Smooth muscle cell (in vitro differentiated cells): Measurements from ENCODE around the gene ETFA. TPM values are rescaled to one million over a fixed set of nuclear protein-coding genes. Genes with fewer than 3 reads are reported as not detected.

Source experiments
- DNase-seq: peaks from one replicate; lab custom pipeline; 2025; ENCODE audit not compliant: unreplicated experiment; lab: John Stamatoyannopoulos, UW
- H2AFZ ChIP-seq: fragments of 200-600 bp; sonication (generic); 2 replicates; pipeline ENCODE4 v1.6.0; 2016; ENCODE audit warnings: antibody characterized with exemption, low read depth, mild to moderate bottlenecking
- H3F3A ChIP-seq: fragments of 200-600 bp; sonication (generic); 2 replicates; pipeline ENCODE4 v1.6.0; 2017; ENCODE audit warnings: antibody characterized with exemption, low read depth
- H3K27ac ChIP-seq: fragments of 200-600 bp; sonication (generic); 2 replicates; pipeline ENCODE4 v1.5.1; 2016; ENCODE audit warnings: low read depth, mild to moderate bottlenecking
- H3K27me3 ChIP-seq: fragments of 200-600 bp; sonication (generic); 2 replicates; pipeline ENCODE4 v1.6.1; 2016; ENCODE audit warnings: low read depth, mild to moderate bottlenecking
- H3K36me3 ChIP-seq: fragments of 200-600 bp; sonication (generic); 2 replicates; pipeline ENCODE4 v1.5.1; 2016; ENCODE audit warnings: low read depth
- H3K4me1 ChIP-seq: fragments of 200-600 bp; sonication (generic); 2 replicates; pipeline ENCODE4 v1.5.1; 2016; ENCODE audit warnings: low read depth
- H3K4me2 ChIP-seq: fragments of 200-600 bp; sonication (generic); 2 replicates; pipeline ENCODE4 v1.6.0; 2016; ENCODE audit warnings: mild to moderate bottlenecking
- H3K4me3 ChIP-seq: fragments of 200-600 bp; sonication (generic); 2 replicates; pipeline ENCODE4 v1.5.1; 2016; ENCODE audit warnings: mild to moderate bottlenecking
- H3K79me2 ChIP-seq: fragments of 200-600 bp; sonication (generic); 2 replicates; pipeline ENCODE4 v1.6.0; 2016; ENCODE audit warnings: low read depth, mild to moderate bottlenecking
- H3K9ac ChIP-seq: fragments of 200-600 bp; sonication (generic); 2 replicates; pipeline ENCODE4 v1.6.0; 2016; ENCODE audit warnings: low read depth
- H3K9me3 ChIP-seq: fragments of 200-600 bp; sonication (generic); replicated peaks from 2 replicates; pipeline ENCODE4 v1.5.1; 2016; ENCODE audit warnings: low read depth
- H4K20me1 ChIP-seq: fragments of 200-600 bp; sonication (generic); 2 replicates; pipeline ENCODE4 v1.6.0; 2016; ENCODE audit warnings: low read depth
- WGBS: methylation state at CpG from one replicate; pipeline ENCODE4 v1.1.7; 2016; ENCODE audit warnings: low lambda C conversion rate; 5-methylcytosine and 5-hydroxymethylcytosine counted together
- polyA plus RNA-seq: library from polyadenylated mRNA; unstranded; fragments of >200 nt; fragmentation: Nextera tagmentation; extraction: Ambion mirVana; gene quantifications from 2 replicates; pipeline ENCODE4 v1.2.1, GENCODE V29; 2016
- total RNA-seq: library from RNA; depleted of rRNA; stranded (reverse); fragments of >200 nt; gene quantifications from 2 replicates; pipeline ENCODE4 v1.2.3, GENCODE V29; 2014
- TF ChIP-seq, protein P1 (sequence below): fragments of 200-600 bp; sonication (generic); IDR thresholded peaks from 2 replicates; pipeline ENCODE4 v1.5.1; 2017; ENCODE audit warnings: borderline replicate concordance, mild to moderate bottlenecking, antibody characterized with exemption; ENCODE audit not compliant: insufficient read depth, poor library complexity, severe bottlenecking

The ETFA gene
- total and polyA plus RNA-seq, 2 experiments from 2014 or later: 98.0 to 119 TPM

DNA sequence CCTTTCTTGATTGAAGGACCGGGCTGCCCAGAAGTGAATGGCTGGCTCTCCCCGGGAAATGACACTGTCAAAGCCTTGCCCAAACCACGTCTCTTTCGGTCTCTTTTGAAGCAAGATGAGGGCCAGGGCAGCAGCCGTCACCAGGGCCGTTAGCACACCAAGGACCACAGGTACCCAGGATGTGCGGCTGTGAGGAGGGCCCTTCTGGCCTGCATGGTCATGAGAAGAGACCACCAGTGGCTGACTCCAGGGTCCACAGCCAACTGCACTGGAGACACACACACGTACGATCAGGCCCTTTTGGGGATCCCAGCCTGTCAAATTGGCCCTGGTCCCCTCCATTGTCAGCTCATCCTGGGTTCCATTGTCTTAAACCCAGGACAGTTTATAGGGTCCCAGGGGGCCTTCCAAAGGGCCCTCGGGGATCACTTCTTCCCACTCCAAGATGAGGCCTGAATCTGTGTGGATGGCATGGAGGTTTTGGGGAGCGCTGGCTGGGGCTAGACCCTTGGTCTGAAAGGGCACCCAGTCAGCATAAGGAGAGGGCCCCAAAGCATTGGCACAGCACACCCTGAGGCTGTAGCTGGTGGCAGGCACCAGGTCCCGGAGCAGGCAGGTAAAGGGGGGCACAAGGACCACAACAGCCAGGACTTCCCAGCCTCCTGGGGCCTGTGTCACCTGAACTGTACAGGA is 50.9 kb downstream of the ETFA start:
- H3K4me2 ChIP-seq: no peak overlapping the region
- TF ChIP-seq, protein P1, sequence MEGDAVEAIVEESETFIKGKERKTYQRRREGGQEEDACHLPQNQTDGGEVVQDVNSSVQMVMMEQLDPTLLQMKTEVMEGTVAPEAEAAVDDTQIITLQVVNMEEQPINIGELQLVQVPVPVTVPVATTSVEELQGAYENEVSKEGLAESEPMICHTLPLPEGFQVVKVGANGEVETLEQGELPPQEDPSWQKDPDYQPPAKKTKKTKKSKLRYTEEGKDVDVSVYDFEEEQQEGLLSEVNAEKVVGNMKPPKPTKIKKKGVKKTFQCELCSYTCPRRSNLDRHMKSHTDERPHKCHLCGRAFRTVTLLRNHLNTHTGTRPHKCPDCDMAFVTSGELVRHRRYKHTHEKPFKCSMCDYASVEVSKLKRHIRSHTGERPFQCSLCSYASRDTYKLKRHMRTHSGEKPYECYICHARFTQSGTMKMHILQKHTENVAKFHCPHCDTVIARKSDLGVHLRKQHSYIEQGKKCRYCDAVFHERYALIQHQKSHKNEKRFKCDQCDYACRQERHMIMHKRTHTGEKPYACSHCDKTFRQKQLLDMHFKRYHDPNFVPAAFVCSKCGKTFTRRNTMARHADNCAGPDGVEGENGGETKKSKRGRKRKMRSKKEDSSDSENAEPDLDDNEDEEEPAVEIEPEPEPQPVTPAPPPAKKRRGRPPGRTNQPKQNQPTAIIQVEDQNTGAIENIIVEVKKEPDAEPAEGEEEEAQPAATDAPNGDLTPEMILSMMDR: no peak
- H3K27me3 ChIP-seq: no peaks in the 10 kb centered on the region
- no peaks in the 10 kb centered on the region for H3K4me1 ChIP-seq
- no peak overlapping the region for H2AFZ ChIP-seq
- no peak for DNase-seq
- WGBS: 98% methylated on average over 12 of the region's 12 CpGs
- no peak overlapping the region for H3K9ac ChIP-seq
- no peaks in the 10 kb centered on the region for H4K20me1 ChIP-seq
- peaks cover 34% of the 10 kb centered on the region for H3K36me3 ChIP-seq
- H3F3A ChIP-seq: no peaks in the 10 kb centered on the region
- no peak overlapping the region for H3K27ac ChIP-seq
- H3K79me2 ChIP-seq: no peaks in the 10 kb centered on the region
- H3K9me3 ChIP-seq: peaks cover 19% of the 10 kb centered on the region
- H3K4me3 ChIP-seq: no peak overlapping the region

DNA sequence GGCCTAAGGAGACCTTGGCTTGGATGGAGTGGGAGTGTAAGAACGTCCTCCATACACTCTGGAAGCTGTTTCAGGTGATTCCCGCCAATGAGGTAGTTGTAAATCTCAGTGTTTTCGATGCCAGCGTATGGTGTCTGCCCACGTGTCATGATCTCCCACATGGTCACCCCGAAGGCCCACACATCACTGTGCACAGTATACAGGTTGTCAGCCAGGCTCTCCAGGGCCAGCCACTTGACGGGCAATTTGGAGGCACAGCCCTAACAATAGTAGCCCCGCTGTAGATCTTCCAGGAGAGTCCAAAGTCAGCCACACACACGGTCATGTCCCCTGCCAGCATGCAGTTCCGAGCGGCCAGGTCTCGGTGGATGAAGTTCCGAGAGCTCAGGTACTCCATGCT is 51.9 kb downstream of the ETFA start:
- H3K4me2 ChIP-seq: no peak overlapping the region
- TF ChIP-seq, protein P1: no peak
- H3K27ac ChIP-seq: no peak overlapping the region
- no peaks in the 10 kb centered on the region for H4K20me1 ChIP-seq
- no peak overlapping the region for H3K9ac ChIP-seq
- 98% methylated on average over 13 of the region's 13 CpGs for WGBS
- no peak overlapping the region for H3K4me3 ChIP-seq
- H3K4me1 ChIP-seq: no peaks in the 10 kb centered on the region
- H3F3A ChIP-seq: no peaks in the 10 kb centered on the region
- no peaks in the 10 kb centered on the region for H3K27me3 ChIP-seq
- no peak for DNase-seq
- H3K36me3 ChIP-seq: peaks cover 28% of the 10 kb centered on the region
- H3K79me2 ChIP-seq: no peaks in the 10 kb centered on the region
- H3K9me3 ChIP-seq: peaks cover 13% of the 10 kb centered on the region
- no peak overlapping the region for H2AFZ ChIP-seq

DNA sequence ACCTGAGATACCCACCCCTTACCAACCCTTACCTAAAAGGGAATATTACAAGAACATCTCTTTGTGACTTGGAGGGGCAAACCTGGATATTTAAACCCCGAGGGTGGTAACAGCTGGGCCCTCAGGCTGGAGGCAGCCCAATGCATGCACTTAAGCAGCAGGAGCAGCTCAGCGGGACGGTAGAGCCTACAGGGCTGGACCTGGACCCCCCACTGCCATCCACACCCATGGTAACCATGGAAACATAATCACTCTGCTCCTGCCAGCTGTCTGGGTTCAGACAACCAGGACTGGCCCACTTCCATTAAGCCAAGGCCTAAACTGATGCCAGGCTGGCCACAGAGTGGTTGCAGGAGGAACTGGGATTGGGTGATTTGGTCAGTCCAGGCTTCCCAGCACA is 52.8 kb downstream of the ETFA start:
- Histone ChIP-seq H2AFZ (no peak overlapping the region), H3K27me3 (no peaks in the 10 kb centered on the region), H3K4me3 (no peak overlapping the region), H3F3A (no peaks in the 10 kb centered on the region), H3K4me2 (no peak overlapping the region), H3K9ac (no peak overlapping the region), H4K20me1 (no peaks in the 10 kb centered on the region), H3K9me3 (peaks cover 9% of the 10 kb centered on the region), H3K4me1 (no peaks in the 10 kb centered on the region), H3K27ac (no peak overlapping the region), H3K79me2 (no peaks in the 10 kb centered on the region), H3K36me3 (peaks cover 19% of the 10 kb centered on the region)
- 74% methylated on average over 3 of the region's 3 CpGs for WGBS
- TF ChIP-seq, protein P1: no peak
- no peak for DNase-seq
